Measurements from ENCODE around the gene GPR26.

GPR26 gene

DNA sequence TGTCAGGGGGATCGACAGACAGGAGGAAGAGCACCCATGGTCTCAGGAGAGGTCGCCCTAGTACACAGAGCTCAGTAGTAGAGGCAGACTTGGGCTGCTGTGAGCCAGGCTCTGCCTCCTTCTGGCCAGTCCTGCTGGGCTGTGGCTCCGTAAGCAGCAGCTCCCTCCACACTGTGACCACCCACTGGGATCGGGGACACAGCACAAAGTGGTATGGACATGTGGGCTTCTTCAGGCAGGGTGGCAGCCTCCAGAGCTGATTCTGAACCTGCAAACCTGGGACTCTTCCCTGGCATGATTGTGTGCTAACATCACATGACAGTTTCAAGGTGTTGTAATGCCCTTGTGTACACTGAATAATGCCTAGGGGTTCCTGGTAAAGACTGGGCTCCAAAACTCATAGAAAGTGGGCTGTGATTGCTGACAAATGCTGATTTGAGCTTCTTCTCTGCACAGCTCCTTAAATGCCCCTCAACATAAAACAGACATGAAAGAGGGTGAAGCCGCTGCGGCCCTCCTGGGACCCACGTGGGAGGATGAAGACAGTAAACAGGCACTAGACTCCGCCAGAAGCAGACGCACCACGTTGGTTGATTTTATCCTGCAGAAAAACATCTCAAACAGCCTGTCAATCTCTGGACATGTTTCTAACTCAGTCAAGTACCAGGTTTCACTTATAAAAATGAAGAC lies 76.7 kb downstream of the GPR26 start:
- DNase-seq: no peak
- intact Hi-C loops (cut with DNase I): no loop called here

DNA sequence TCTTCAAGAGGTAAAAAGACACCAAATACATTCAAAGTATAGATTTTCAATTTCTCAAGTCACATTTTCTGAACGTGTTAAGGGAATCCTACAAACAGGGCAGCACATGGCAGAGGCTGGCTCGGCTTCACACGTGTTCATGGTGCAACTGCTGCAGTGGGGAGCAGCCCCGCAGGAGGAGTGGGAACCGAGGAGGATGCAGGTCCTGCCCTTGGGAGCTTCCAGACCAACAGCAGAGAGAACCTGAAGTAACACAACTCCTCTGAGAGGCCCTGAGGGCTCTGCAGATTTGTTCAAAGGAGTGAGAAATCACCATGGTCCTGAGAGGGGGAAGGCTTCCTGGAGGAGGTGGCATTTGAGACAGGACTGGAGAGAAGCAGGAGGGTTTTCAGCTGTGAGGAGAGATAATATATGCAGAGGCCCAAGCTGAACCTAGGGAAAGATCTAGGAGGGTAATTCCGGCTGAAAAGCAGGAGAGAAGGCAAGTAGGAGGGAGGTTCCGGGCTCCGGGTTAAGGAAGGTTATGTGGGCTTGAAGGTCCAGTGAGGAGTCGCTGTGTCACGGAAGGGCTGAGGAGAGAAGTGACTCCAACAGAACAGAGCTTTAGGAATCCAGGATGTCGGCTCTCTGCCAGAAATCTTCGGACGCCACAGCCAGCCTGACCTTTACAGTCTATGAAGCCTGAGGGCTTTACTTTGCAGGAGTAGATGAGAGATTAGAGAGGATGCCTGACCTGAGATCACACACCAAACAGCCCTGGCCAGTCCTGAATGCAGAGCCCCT lies 77.5 kb downstream of the GPR26 start:
- DNase-seq: no peak
- intact Hi-C loops (cut with DNase I): no loop called here

DNA sequence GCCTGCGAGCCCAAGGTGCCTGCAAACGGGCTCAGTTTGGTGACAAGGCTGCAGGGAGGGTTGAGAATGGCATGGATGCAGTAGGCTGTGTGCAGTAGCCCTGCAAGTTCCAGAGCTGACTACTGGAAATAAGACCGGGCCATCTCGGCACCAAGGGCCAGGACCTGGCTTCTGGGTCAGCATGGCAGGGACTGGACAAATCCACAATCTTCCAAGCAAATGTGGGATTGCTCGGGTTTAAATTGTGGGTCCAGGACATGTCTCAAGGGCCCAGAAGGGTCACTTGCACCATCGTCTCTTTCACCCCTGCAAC lies 78.0 kb downstream of the GPR26 start:
- no peak for DNase-seq
- intact Hi-C loops (cut with DNase I): no loop called here
